GM21526 (cell line): ENCODE data around the gene ZBTB9.
A peak's percentile ranks its signal among the peaks of the same experiment; 100 is the strongest.

Experiments
- ATAC-seq: cut with Tn5 transposase; IDR thresholded peaks from one replicate; pipeline ENCODE4 v1.9.1; 2021; ENCODE audit warnings: moderate library complexity; ENCODE audit not compliant: unreplicated experiment, low FRiP score

ZBTB9 gene, protein sequence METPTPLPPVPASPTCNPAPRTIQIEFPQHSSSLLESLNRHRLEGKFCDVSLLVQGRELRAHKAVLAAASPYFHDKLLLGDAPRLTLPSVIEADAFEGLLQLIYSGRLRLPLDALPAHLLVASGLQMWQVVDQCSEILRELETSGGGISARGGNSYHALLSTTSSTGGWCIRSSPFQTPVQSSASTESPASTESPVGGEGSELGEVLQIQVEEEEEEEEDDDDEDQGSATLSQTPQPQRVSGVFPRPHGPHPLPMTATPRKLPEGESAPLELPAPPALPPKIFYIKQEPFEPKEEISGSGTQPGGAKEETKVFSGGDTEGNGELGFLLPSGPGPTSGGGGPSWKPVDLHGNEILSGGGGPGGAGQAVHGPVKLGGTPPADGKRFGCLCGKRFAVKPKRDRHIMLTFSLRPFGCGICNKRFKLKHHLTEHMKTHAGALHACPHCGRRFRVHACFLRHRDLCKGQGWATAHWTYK

DNA sequence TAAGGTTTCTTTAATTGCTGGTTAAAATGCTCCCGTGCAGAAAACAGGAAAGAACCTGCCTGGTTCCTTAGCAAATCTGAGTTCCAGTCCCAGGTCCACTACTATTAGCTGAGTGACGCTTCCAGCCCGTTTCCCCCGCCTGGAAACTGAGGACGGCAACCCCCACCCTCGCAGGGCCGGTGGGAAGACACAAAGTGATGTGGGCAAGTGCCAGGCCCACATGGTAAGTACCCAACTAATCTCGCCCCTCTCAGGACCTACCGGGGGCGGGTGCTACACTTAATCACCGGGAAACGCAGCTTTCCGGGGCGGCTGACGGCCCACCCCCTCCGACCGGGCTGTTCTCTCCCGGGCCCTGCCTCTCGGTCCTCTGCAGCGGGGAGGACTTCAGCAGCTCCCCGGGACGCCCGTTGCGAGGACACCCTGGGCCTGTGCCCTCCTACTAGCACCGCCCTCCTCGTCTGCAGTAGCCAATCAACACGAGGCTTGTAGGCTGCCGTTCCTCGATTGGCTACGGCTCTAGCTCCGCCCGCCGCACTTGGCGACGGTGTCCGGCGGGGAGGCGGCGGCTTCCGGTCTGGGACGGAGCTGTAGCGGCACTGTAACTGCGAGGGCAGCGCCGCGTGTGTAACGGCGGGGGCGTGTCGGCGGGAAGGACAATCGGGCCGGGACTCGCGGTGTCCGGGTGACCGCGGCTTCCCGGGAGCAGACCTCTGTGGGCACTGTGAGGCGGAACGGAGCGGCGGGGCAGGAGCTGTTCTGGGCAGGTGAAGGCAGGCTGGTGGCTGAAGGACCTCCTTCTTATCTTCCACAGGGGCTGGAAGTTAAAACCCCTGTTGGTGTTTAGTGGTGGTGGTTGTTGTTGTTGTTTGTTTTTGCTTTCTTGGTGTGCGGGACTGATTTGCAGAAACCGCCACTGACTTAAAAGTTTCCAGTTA is at the start of gene ZBTB9:
ZBTB9 (plus strand) TSS at position 568 of the 938 bp plus-strand sequence. CDS start 525 bp downstream, outside the sequence.
- peak; percentile 91 for ATAC-seq

DNA sequence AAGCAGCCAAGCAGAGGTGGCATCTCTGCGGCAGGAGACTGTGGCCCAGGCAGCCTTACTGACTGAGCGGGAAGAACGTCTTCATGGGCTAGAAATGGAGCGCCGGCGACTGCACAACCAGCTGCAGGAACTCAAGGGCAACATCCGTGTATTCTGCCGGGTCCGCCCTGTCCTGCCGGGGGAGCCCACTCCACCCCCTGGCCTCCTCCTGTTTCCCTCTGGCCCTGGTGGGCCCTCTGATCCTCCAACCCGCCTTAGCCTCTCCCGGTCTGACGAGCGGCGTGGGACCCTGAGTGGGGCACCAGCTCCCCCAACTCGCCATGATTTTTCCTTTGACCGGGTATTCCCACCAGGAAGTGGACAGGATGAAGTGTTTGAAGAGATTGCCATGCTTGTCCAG is 49.5 kb upstream of the ZBTB9 start:
- no peak for ATAC-seq

DNA sequence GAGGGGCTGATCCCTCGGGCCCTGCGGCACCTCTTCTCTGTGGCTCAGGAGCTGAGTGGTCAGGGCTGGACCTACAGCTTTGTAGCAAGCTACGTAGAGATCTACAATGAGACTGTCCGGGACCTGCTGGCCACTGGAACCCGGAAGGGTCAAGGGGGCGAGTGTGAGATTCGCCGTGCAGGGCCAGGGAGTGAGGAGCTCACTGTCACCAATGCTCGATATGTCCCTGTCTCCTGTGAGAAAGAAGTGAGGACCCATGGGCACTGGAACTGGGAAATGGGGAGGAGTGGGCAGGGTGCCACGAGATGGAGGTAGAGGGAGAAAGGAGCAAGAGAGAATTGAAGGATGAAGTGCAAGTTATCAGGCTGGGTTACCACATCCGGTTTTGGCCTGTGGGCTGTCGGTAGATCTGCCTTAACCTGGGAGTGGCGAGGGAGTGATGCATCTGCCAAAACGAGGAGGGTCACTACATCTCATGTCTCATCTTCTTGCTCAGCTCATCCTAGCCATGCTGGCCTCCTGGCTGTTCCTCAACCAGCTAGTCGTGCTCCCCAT is 48.9 kb upstream of the ZBTB9 start:
- ATAC-seq: no peak

DNA sequence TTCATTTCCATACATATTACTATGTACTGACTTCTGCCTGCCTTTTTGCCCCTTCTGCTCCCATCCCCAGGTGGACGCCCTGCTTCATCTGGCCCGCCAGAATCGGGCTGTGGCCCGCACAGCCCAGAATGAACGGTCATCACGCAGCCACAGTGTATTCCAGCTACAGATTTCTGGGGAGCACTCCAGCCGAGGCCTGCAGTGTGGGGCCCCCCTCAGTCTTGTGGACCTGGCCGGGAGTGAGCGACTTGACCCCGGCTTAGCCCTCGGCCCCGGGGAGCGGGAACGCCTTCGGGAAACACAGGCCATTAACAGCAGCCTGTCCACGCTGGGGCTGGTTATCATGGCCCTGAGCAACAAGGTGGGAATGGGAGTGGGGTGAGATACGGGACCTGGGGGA is 48.2 kb upstream of the ZBTB9 start:
- no peak for ATAC-seq

DNA sequence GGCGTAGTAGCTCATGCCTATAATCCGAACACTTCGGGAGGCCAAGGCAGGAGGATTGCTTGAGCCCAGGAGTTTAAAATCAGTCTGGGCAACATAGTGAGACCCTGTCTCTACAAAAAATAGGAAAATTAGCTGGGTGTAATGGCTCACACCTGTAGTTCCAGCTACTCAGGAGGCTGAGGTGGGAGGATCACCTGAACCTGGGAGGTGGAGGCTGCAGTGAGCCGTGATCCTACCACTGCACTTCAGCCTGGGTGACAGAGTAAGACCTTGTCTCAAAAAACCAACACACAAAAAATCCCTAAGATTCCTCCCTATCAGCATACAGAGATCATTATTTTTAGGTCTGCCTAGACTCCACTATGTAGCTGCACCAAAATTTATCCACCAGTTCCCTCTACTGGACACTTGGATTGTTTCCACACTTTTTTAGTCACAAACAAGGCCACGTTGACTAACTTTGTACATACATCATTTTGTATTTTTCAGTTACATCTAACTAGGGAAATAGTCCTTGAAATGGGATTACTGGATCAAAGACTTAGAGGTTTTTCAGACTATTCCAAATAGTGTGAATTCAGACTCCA is 47.2 kb upstream of the ZBTB9 start:
- ATAC-seq: no peak

DNA sequence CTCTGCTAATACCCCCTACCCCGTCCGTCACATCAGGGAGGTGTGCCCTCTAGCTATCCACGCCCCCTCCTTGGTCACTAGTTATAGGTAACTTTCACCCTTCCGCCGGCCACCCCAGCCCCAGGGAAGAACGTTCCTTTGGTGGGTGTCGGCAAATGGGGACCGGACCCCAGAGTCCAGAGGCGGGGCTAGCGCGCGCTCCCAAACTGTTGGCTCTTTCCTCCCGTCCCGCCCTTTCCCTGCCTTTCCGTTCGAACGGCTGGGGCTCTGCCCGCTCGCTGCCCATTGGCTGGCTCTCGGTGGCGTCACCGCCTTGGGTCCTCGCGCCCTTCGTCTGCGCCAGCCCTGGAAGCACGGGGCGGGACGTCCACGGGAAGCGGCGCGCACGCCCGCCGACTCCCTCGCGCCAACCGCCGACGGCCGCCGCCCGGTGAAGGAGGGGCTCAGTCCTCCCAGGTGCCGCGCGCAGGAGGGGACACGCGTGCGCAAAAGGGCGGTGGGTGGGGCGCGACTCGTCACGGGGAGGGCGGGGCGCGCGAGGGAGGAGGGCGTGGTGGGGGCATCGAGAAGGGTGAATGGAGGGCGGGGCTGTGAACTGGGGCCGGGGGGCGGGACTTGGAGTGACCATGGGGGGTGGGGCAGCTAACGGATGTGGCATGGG is 44.2 kb upstream of the ZBTB9 start:
- ATAC-seq: peak; percentile 67

DNA sequence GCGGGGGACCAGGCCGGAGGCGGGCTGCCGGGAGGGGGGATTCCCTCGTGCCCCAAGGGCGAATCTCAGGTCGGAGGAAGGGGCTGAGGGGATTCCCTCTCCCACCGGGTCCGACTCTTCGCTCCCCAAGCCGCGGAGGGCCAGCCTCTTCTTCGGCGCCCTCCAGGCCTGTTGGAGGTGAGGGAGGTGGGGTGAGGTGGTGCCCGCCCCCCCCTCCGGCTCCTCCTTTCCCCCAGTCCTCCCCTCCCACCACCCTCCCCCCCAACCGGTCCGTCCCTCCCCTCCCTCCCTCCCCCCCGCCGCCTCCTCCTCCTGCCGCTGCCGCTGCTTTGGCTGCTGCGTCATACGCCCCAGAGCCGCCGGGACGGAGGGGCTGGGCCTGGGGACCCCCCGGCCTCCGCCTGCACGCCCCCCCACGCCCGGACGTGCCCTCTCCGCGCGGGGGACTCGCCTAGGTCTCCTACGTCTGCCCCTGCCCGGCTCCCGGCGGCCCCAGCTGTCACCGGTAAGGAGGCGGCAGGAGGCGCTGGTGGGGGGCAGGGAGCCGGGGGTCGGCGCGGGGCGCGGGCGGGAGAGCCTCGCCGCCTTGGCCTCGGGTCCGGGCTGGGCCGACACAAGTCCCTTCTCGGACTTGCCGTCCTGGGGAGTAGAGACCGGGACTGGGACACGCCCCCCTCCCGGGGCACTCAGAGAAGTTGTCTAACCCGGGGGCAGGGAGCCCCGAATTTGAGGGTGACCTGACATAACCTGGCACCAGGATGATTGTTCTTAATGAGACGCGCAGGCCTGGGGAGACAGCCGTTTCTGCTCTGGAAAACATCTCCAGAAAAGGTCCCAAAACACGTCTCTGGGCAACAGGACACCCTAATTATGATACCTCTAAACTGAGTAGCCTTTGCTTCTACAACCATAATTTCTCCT is 43.4 kb upstream of the ZBTB9 start, which contains the start of gene PHF1:
PHF1 (plus strand) TSS at position 304 of the 921 bp plus-strand sequence. CDS start 1,250 bp downstream, outside the sequence.
- ATAC-seq: peak; percentile 27

DNA sequence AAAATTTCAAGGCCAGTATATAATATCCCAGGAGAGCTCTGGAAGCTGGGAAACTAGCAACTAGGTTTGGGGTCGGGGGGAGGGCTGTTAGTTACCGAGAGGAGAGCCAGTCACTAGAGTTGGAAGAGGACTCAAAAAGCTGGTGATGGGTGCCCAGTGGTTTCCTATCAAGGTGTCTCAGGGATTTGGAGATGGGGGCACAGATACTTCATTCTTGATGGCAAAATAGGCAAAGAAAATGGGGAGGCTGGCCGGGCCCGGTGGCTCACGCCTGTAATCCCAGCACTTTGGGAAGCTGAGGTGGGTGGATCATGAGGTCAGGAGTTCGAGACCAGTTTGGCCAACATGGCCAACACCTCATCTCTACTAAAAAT is 42.8 kb upstream of the ZBTB9 start:
- ATAC-seq: no peak

DNA sequence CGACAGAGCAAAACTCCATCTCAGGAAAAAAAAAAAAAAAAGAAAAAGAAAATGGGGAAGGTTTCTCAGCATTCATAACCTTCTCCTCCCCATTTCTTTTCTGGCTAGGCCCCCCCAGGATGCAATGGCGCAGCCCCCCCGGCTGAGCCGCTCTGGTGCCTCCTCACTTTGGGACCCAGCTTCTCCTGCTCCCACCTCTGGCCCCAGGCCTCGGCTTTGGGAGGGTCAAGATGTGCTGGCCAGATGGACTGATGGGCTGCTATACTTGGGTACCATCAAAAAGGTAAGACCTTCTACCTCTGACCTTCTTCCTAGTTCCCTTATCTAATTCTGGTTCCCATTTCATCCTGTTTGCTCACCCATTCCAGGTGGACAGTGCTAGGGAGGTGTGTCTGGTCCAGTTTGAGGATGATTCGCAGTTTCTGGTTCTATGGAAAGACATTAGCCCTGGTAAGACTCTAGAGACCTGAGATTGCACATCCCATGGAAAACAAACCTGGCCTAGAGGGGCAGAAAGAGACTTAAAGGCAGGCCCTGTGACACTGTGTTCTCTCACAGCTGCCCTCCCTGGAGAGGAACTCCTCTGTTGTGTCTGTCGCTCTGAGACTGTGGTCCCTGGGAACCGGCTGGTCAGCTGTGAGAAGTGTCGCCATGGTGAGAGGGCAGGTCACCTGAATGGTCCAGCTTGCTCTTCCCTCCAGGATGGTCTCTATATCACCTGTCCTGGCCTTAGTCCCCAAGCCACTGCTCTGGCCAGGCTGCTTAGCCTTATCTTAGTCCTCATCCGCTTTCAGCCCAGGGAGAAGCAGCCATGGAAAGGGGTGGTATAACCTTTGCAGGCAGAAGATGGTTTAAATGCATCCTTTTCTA is 42.0 kb upstream of the ZBTB9 start:
- ATAC-seq: no peak

DNA sequence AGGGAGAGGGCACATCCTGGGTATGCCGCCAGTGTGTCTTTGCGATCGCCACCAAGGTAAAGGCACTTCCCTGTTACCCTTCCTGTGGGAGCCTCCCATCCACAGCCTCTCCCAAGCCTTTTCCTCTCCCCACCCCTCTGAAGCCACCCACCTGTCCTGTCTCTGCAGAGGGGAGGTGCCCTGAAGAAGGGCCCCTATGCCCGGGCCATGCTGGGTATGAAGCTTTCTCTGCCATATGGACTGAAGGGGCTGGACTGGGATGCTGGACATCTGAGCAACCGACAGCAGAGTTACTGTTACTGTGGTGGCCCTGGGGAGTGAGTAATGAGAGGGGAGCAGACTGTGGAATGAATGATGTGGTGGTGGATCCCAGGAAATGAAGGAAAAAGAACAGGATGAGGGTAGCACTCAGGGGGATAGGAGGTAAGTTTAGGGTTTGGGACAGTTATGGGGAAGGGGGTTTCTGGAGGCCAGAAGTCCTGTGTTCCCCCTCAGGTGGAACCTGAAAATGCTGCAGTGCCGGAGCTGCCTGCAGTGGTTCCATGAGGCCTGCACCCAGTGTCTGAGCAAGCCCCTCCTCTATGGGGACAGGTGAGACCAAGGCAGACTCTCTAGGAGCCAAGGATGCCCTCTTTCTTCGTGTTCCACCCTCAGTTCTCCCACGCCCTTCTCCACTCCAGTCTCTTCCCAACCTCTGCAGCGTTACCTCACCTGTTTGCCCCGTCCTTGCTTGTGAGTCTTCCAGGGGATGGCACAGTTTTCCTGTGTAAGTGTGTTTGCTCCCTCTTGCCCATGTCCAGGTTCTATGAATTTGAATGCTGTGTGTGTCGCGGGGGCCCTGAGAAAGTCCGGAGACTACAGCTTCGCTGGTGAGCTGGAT is 40.9 kb upstream of the ZBTB9 start:
- no peak for ATAC-seq

DNA sequence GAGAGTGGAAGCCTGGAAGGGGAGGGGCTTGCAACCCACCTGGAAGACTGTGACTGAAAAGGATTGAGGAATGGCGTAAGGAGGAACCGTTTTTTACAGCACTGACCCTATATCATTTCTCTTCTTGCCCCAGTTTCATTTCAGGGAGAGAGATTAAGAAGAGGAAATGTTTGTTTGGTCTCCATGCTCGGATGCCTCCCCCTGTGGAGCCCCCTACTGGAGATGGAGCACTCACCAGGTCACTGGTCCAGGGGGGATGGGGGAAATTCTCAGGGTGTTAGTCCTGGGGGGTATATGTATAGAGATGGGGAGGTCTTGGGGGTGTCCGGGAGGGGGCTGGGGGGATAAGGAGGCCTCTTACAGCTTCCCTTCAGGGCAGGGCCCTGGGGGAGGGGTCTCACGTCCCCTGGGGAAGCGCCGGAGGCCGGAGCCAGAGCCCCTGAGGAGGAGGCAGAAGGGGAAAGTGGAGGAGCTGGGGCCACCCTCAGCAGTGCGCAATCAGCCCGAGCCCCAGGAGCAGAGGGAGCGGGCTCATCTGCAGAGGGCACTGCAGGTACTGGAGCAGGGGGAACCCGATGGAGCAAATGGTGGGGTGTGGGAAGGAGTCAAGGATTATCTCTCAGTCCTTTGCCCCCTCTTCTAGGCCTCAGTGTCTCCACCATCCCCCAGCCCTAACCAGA is 39.6 kb upstream of the ZBTB9 start:
- no peak for ATAC-seq

DNA sequence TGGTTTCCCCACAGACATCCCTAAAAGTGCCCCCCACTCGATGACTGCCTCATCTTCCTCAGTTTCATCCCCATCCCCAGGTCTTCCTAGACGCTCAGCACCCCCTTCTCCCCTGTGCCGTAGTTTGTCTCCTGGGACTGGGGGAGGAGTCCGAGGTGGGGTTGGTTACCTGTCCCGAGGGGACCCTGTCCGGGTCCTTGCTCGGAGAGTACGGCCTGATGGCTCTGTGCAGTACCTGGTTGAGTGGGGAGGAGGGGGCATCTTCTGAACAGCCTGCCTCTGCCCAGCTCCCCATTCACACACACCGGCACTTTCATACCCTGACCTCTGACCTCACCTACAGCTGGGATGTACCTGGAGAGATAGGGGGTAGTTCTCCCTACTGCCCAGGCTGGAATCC is 38.5 kb upstream of the ZBTB9 start:
- no peak for ATAC-seq

DNA sequence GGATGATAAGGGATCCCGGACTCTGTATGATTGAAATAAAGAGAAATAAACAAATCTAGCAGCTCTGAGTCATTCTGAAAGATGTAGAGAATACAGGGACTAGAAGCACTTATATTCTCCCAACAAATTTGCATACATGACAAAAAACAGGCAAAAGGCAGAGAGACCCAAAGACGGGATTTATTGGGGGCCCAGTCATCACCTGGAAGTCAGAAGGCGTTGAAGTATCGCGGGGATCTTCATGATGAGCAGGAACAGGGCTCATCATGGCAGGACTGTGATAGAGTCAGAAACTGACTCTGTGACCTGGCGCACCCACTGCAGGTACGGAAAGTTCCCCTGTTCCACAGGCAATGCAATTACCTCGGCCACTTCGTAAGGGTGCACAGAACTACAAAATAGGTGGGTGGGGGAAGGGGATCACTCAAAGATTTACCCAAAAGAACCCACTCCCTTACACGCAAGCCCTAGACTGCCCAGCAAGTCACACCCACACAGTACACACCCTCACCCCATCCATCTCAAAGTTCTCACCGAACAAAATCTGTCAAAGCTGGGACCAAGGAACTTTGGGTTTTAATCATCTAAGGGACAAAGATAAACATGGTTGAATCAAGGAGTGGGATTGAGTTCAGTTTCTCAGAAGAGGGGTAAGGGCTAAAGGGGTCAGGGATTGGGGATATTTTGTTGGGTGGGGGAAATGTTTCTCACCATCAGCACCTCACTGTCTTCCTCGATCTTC is 37.8 kb upstream of the ZBTB9 start:
- ATAC-seq: no peak

DNA sequence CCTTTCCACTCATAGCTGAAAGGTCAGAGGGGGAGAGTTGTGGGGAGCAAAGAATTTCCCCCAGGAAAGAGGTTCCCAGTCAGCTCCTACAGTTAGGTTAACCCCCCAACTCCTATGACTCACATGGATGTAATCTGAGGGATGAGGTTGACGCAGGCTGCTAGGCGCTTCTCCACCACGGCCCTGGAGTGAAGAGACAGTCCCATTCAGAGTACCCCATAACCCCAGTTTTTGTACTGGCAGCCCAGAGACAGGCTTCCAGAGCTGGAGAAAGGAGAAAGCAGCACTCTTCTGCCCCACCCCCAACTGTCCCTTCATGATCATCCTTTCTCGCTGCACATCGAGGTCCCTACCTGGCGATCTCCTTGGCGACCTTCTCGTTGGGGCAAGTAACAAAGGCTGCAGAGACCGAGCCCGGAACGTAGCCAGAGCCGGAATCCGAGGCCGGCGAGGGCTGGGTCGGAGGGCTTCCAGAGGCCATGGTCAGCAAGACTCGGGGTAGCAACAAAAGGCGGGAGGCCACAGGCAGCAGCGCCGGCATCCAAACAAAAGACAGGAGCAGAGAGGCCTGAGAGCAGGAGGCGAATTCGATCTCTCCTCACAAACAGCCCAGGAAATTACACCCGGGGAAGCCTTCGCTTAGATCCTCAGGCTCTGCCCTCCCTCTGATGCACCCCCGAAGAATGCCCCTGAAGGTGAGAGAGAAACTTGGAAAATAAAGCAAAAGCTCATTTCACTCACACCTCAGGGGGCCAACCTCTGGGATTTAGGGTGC is 37.1 kb upstream of the ZBTB9 start:
- no peak for ATAC-seq
